ENCODE measurements around the gene MIER2. TPM values are rescaled to one million over a fixed set of nuclear protein-coding genes. Genes with fewer than 3 reads are reported as not detected.

The MIER2 gene
- total and polyA plus RNA-seq, 8 donors, result 5.8 to 29.6 (median 13.2) TPM

DNA sequence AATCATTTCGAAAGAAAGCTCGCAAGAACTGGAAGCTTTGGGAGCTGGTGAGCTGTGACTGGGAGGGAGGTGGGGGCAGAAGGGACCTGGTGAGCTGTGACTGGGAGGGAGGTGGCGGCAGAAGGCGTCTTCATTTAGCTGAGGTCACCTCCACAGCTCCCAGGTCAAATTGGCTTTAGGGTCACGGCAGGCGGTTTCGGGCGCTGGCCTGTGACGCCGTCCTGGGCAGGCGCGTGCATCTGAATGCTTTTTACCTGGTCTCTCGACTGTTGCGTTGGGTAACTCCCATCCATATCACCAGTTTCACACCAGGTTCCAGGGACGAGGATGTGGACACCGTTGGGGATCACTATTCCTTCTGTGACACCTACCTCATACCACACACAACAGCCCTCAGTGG lies 35.2 kb upstream of the MIER2 start:
- H3K27ac ChIP-seq, result no peak overlapping the region
- H3K9me3 ChIP-seq, result no peaks in the 10 kb centered on the region
- no peak for TF ChIP-seq EP300 (IDR thresholded peaks at IDR 0.05)
- no peak for TF ChIP-seq POLR2AphosphoS5 (IDR thresholded peaks at IDR 0.05)
- TF ChIP-seq, protein P1, sequence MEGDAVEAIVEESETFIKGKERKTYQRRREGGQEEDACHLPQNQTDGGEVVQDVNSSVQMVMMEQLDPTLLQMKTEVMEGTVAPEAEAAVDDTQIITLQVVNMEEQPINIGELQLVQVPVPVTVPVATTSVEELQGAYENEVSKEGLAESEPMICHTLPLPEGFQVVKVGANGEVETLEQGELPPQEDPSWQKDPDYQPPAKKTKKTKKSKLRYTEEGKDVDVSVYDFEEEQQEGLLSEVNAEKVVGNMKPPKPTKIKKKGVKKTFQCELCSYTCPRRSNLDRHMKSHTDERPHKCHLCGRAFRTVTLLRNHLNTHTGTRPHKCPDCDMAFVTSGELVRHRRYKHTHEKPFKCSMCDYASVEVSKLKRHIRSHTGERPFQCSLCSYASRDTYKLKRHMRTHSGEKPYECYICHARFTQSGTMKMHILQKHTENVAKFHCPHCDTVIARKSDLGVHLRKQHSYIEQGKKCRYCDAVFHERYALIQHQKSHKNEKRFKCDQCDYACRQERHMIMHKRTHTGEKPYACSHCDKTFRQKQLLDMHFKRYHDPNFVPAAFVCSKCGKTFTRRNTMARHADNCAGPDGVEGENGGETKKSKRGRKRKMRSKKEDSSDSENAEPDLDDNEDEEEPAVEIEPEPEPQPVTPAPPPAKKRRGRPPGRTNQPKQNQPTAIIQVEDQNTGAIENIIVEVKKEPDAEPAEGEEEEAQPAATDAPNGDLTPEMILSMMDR (IDR thresholded peaks at IDR 0.05), result no peak
- no peak for TF ChIP-seq POLR2A (IDR thresholded peaks at IDR 0.05)
- peaks cover 0 to 5% (median 0%) of the 10 kb centered on the region in 4 donors for H3K4me1 ChIP-seq
- no peak overlapping the region for H3K4me3 ChIP-seq
- peaks cover 4 to 59% (median 18%) of the 10 kb centered on the region in 3 donors for H3K27me3 ChIP-seq
- no peaks in the 10 kb centered on the region for H3K36me3 ChIP-seq
- no peak for DNase-seq
- intact Hi-C loops (cut with DNase I; ENCODE audit: low total_unique reads), result no loop called here
- WGBS, 5 donors, result 84 to 93% (median 88%) methylated on average over 16 of the region's 16 CpGs

DNA sequence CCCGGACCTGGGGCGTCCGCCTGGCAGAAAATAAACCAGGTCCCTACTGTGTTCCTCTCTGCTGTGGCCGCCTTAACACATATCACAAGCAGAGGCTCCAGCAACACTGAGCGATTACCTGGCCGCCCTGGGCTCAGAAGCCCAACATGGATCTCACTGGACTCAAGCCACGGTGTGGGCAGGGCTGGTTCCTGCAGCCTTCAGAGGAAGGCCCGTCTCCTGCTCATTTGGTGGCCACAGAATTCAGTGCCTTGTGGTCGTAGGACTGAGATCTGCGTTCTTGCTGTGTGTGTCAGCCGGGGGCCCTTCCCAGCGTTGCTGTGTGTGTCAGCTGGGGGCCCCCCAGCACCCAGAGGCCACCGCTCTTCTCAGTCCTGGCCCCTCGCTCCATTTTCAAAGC lies 34.1 kb upstream of the MIER2 start:
- 74 to 88% (median 86%) methylated on average over 6 to 14 of the region's 14 CpGs for WGBS, 5 donors
- no peaks in the 10 kb centered on the region for H3K9me3 ChIP-seq
- no peak overlapping the region for H3K4me3 ChIP-seq
- no peaks in the 10 kb centered on the region for H3K36me3 ChIP-seq
- peaks cover 0 to 1% (median 0%) of the 10 kb centered on the region in 4 donors for H3K4me1 ChIP-seq
- no peak overlapping the region for H3K27ac ChIP-seq
- peaks cover 4 to 59% (median 22%) of the 10 kb centered on the region in 3 donors for H3K27me3 ChIP-seq
- TF ChIP-seq POLR2AphosphoS5 (IDR thresholded peaks at IDR 0.05), result no peak
- no peak for TF ChIP-seq POLR2A (IDR thresholded peaks at IDR 0.05)
- TF ChIP-seq, protein P1 (IDR thresholded peaks at IDR 0.05), result no peak
- no peak for TF ChIP-seq EP300 (IDR thresholded peaks at IDR 0.05)
- no peak for DNase-seq
- intact Hi-C loops (cut with DNase I; ENCODE audit: low total_unique reads), result no loop called here

DNA sequence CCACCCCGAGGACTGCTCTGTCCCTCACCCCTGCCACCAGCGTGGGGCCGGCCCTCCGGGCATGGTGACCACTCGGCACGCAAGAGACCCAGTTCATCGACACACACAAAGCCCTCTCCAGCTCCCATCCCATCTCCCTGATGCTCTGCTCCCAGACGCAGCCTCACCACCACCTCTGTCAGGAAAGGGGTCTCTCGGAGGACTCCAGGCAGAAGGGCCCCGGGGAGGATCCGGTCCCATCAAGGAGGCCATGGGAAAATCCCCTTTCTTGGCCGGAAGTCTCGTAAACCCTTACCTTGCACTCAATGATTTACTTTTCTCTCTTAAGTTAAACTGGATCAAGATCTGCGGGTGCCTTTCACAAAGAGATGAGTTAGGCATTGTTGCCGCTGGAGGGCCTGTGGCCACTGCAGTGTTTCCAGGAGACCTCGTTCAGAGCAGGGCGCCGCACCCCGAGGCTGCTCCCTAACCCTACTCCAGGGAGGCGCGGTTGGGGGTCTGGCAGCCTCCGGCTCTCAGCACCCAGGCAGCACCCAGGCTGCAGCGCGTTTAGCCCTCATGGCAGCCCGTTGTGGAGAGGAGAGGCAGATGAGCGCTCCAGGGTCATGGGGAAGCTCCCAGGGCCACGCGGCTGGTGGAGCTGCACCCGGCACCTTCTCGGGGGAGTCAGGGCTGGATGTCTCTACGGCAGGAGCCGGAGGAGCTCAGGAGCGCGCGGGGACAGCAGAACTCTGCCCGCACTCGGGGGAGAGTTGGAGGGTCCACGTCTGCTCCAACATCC lies 33.4 kb upstream of the MIER2 start:
- H3K27me3 ChIP-seq, result peaks cover under 1 to 59% (median 20%) of the 10 kb centered on the region in 3 donors
- intact Hi-C loops (cut with DNase I; ENCODE audit: low total_unique reads), result no loop called here
- 66 to 73% (median 67%) methylated on average over 37 to 38 of the region's 38 CpGs for WGBS, 5 donors
- no peak overlapping the region for H3K4me3 ChIP-seq
- TF ChIP-seq, protein P1 (IDR thresholded peaks at IDR 0.05), result no peak
- H3K36me3 ChIP-seq, result no peaks in the 10 kb centered on the region
- no peaks in the 10 kb centered on the region for H3K9me3 ChIP-seq
- H3K4me1 ChIP-seq, result no peaks in the 10 kb centered on the region
- H3K27ac ChIP-seq, result no peak overlapping the region
- no peak for DNase-seq

DNA sequence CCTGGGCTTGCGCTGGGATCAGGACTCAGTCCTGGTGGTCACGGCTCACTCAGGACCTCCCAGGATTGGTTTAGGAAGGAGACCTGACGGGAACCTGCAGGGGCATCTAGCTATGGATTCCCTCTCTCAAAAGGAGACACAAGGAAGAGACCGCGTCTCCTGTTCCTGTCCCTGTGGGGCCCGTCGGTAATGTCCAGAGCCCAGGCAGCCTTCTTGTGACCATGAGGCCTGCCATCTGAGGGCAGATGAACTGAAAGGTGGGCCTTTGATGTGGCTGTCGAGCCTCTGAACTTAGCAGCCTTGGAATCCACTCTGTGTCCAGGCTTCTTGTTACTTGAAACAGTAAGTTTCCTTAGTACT lies 31.5 kb upstream of the MIER2 start:
- Histone ChIP-seq H3K27me3 (peaks cover 0 to 69% (median 28%) of the 10 kb centered on the region in 3 donors), H3K36me3 (no peaks in the 10 kb centered on the region), H3K4me1 (peaks cover 0 to 5% (median 0%) of the 10 kb centered on the region in 4 donors), H3K4me3 (no peak overlapping the region), H3K9me3 (no peaks in the 10 kb centered on the region), H3K27ac (no peak overlapping the region)
- intact Hi-C loops (cut with DNase I; ENCODE audit: low total_unique reads), result no loop called here
- TF ChIP-seq EP300 (IDR thresholded peaks at IDR 0.05) (no peak), POLR2A (IDR thresholded peaks at IDR 0.05) (no peak), POLR2AphosphoS5 (IDR thresholded peaks at IDR 0.05) (no peak)
- TF ChIP-seq, protein P1 (IDR thresholded peaks at IDR 0.05), result no peak
- no peak for DNase-seq
- WGBS, 5 donors, result 88 to 94% (median 92%) methylated on average over 8 of the region's 8 CpGs

Data from stomach (tissue), 9 donors.